Loucy (cell line): Measurements from ENCODE around the gene MGAT5B.

Source experiments
- CTCF ChIP-seq: fragments of 200-600 bp; sonication (generic); conservative IDR thresholded peaks from 2 replicates; pipeline ENCODE4 v1.5.1; 2014; ENCODE audit warnings: mild to moderate bottlenecking, antibody characterized with exemption, low read length
- EZH2phosphoT487 ChIP-seq: fragments of 200-600 bp; IDR thresholded peaks from 2 replicates; pipeline ENCODE4 v1.6.1; 2018; ENCODE audit warnings: antibody characterized with exemption, mild to moderate bottlenecking, moderate library complexity, borderline replicate concordance

- no peak for TF ChIP-seq CTCF
- TF ChIP-seq EZH2phosphoT487: no peak
These were observed 45.9 kb upstream of the MGAT5B start for GRCh38 chr17:76822184-76822778.
